GM12878 (cell line): ENCODE data around the gene ADSS1.

Experiments used
- CTCF ChIP-seq, 3 experiments: IDR thresholded peaks in 2 of 3; conservative IDR thresholded peaks in 1 of 3; 2 replicates each; pipeline ENCODE4 v1.5.1; 2011; ENCODE audit warnings: low read depth in 3 of 3, low read length in 3 of 3, mild to moderate bottlenecking in 3 of 3, control low read depth in 2 of 3, moderate library complexity in 2 of 3, inconsistent platforms in 1 of 3, mixed read lengths in 1 of 3; ENCODE audit not compliant: control insufficient read depth in 2 of 3, insufficient read depth in 1 of 3; ENCODE audit errors: extremely low read depth in 1 of 3
- POLR2AphosphoS2 ChIP-seq: IDR thresholded peaks from 2 replicates; pipeline ENCODE4 v1.6.1; 2011; ENCODE audit warnings: low read depth, mild to moderate bottlenecking, low read length, improper control_type of control experiment, moderate library complexity
- SMC3 ChIP-seq: IDR thresholded peaks from 2 replicates; pipeline ENCODE4 v1.6.1; 2011; ENCODE audit warnings: low read length, improper control_type of control experiment, borderline replicate concordance
- SP1 ChIP-seq: IDR thresholded peaks from one replicate; pipeline ENCODE4 v1.6.1; 2011; ENCODE audit warnings: low read depth, low read length
- TF ChIP-seq, protein P1 (sequence below): fragments of 450-650 bp; IDR thresholded peaks from 2 replicates; pipeline ENCODE4 v1.6.1; 2016; ENCODE audit warnings: mild to moderate bottlenecking
- TF ChIP-seq, protein P2 (sequence below): fragments of 450-650 bp; IDR thresholded peaks from 2 replicates; pipeline ENCODE4 v1.6.1; 2018; ENCODE audit warnings: mild to moderate bottlenecking, low read depth, moderate library complexity; ENCODE audit not compliant: partially characterized antibody
- TF ChIP-seq, protein P3 (sequence below): fragments of 450-650 bp; IDR thresholded peaks from 2 replicates; pipeline ENCODE4 v1.6.1; 2014; ENCODE audit warnings: mild to moderate bottlenecking
- TF ChIP-seq, protein P4 (sequence below): IDR thresholded peaks from 2 replicates; pipeline ENCODE4 v1.6.1; 2012; ENCODE audit warnings: low read length, inconsistent platforms

- TF ChIP-seq POLR2AphosphoS2 (no peak), SMC3 (no peak), CTCF (IDR thresholded peaks at IDR 0.05 in 2 of 3, conservative IDR thresholded peaks at IDR 0.05 in 1 of 3; ENCODE audit: control insufficient read depth in 2 of 3, extremely low read depth in 1 of 3, insufficient read depth in 1 of 3, low read depth in 3 of 3, low read length in 3 of 3) (no peak), SP1 (no peak)
- TF ChIP-seq, protein P1, sequence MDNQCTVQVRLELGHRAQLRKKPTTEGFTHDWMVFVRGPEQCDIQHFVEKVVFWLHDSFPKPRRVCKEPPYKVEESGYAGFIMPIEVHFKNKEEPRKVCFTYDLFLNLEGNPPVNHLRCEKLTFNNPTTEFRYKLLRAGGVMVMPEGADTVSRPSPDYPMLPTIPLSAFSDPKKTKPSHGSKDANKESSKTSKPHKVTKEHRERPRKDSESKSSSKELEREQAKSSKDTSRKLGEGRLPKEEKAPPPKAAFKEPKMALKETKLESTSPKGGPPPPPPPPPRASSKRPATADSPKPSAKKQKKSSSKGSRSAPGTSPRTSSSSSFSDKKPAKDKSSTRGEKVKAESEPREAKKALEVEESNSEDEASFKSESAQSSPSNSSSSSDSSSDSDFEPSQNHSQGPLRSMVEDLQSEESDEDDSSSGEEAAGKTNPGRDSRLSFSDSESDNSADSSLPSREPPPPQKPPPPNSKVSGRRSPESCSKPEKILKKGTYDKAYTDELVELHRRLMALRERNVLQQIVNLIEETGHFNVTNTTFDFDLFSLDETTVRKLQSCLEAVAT: no peak
- TF ChIP-seq, protein P2, sequence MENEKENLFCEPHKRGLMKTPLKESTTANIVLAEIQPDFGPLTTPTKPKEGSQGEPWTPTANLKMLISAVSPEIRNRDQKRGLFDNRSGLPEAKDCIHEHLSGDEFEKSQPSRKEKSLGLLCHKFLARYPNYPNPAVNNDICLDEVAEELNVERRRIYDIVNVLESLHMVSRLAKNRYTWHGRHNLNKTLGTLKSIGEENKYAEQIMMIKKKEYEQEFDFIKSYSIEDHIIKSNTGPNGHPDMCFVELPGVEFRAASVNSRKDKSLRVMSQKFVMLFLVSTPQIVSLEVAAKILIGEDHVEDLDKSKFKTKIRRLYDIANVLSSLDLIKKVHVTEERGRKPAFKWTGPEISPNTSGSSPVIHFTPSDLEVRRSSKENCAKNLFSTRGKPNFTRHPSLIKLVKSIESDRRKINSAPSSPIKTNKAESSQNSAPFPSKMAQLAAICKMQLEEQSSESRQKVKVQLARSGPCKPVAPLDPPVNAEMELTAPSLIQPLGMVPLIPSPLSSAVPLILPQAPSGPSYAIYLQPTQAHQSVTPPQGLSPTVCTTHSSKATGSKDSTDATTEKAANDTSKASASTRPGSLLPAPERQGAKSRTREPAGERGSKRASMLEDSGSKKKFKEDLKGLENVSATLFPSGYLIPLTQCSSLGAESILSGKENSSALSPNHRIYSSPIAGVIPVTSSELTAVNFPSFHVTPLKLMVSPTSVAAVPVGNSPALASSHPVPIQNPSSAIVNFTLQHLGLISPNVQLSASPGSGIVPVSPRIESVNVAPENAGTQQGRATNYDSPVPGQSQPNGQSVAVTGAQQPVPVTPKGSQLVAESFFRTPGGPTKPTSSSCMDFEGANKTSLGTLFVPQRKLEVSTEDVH: no peak
- TF ChIP-seq, protein P3, sequence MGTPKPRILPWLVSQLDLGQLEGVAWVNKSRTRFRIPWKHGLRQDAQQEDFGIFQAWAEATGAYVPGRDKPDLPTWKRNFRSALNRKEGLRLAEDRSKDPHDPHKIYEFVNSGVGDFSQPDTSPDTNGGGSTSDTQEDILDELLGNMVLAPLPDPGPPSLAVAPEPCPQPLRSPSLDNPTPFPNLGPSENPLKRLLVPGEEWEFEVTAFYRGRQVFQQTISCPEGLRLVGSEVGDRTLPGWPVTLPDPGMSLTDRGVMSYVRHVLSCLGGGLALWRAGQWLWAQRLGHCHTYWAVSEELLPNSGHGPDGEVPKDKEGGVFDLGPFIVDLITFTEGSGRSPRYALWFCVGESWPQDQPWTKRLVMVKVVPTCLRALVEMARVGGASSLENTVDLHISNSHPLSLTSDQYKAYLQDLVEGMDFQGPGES: no peak
- TF ChIP-seq, protein P4, sequence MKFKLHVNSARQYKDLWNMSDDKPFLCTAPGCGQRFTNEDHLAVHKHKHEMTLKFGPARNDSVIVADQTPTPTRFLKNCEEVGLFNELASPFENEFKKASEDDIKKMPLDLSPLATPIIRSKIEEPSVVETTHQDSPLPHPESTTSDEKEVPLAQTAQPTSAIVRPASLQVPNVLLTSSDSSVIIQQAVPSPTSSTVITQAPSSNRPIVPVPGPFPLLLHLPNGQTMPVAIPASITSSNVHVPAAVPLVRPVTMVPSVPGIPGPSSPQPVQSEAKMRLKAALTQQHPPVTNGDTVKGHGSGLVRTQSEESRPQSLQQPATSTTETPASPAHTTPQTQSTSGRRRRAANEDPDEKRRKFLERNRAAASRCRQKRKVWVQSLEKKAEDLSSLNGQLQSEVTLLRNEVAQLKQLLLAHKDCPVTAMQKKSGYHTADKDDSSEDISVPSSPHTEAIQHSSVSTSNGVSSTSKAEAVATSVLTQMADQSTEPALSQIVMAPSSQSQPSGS: no peak
Measured at GRCh38 chr14:104742586-104743455, 18.8 kb downstream of the ADSS1 start.
